SK-N-SH (cell line): ENCODE measurements around the gene BTK. TPM values are rescaled to one million over a fixed set of nuclear protein-coding genes. Genes with fewer than 3 reads are reported as not detected.

Source experiments
- CTCF ChIA-PET: fragments of 300-600, 350-600 bp; formaldehyde crosslinking; extraction: SDS; loops from one replicate; lab custom pipeline; 2021; lab: Yijun Ruan, JAX
- POLR2A ChIA-PET: fragments of 350-600 bp; sonication (Branson Sonifier 250); formaldehyde crosslinking; extraction: SDS; loops from one replicate; lab custom pipeline; 2020; ENCODE audit warnings: antibody characterized with exemption, inconsistent platforms; lab: Yijun Ruan, JAX
- DNase-seq: peaks from one replicate; pipeline ENCODE4 v3.0.0; 2012
- H2AFZ ChIP-seq: fragments of 200-600 bp; sonication (generic); 2 replicates; pipeline ENCODE4 v1.8.1; 2016; ENCODE audit warnings: antibody characterized with exemption, mild to moderate bottlenecking, low read depth
- H3F3A ChIP-seq: fragments of 200-600 bp; sonication (generic); replicated peaks from 2 replicates; pipeline ENCODE3; 2016; ENCODE audit warnings: antibody characterized with exemption, mild to moderate bottlenecking; ENCODE audit not compliant: insufficient read depth
- H3K27ac ChIP-seq, 2 experiments: fragments of 200-500 bp in 1 of 2; fragments of 200-600 bp in 1 of 2; sonication (Bioruptor generic) in 1 of 2; sonication (generic), shearing (Covaris generic) in 1 of 2; 2 replicates each; pipeline versions ENCODE4 v1.5.1 to v1.6.1; 2014 to 2016; ENCODE audit warnings: low read depth in 2 of 2, inconsistent platforms in 1 of 2, low read length in 1 of 2, mild to moderate bottlenecking in 1 of 2, mixed read lengths in 1 of 2
- H3K27me3 ChIP-seq: fragments of 200-600 bp; sonication (generic), shearing (Covaris generic); 2 replicates; pipeline ENCODE4 v1.6.1; 2016; ENCODE audit warnings: mixed run types; ENCODE audit not compliant: insufficient read depth
- H3K36me3 ChIP-seq, 2 experiments: fragments of 200-500 bp in 1 of 2; fragments of 200-600 bp in 1 of 2; sonication (Bioruptor generic) in 1 of 2; sonication (generic) in 1 of 2; replicated peaks in 1 of 2; 2 replicates each; pipeline versions ENCODE3 to v1.5.1; 2014 to 2016; ENCODE audit warnings: low read length in 1 of 2, mild to moderate bottlenecking in 1 of 2; ENCODE audit not compliant: insufficient read depth in 2 of 2, control insufficient read depth in 1 of 2
- H3K4me1 ChIP-seq, 2 experiments: fragments of 200-500 bp in 1 of 2; fragments of 200-600 bp in 1 of 2; sonication (Bioruptor generic) in 1 of 2; sonication (generic), shearing (Covaris generic) in 1 of 2; 2 replicates each; pipeline versions ENCODE4 v1.5.1 to v1.6.1; 2014 to 2016; ENCODE audit warnings: low read depth in 1 of 2, low read length in 1 of 2, mixed run types in 1 of 2; ENCODE audit not compliant: insufficient read depth in 2 of 2, control insufficient read depth in 1 of 2
- H3K4me2 ChIP-seq: fragments of 200-600 bp; sonication (generic), shearing (Covaris generic); 2 replicates; pipeline ENCODE4 v1.6.1; 2017; ENCODE audit warnings: mixed run types
- H3K4me3 ChIP-seq, 2 experiments: fragments of 200-500 bp in 1 of 2; fragments of 200-600 bp in 1 of 2; sonication (Bioruptor generic) in 1 of 2; sonication (generic), shearing (Covaris generic) in 1 of 2; 2 replicates each; pipeline versions ENCODE4 v1.5.1 to v1.8.1; 2014 to 2016; ENCODE audit warnings: low read depth in 2 of 2, inconsistent platforms in 1 of 2, low read length in 1 of 2, mild to moderate bottlenecking in 1 of 2, mixed read lengths in 1 of 2, moderate library complexity in 1 of 2
- H3K79me2 ChIP-seq: fragments of 200-600 bp; sonication (generic); 2 replicates; pipeline ENCODE4 v1.8.1; 2017; ENCODE audit warnings: mild to moderate bottlenecking; ENCODE audit not compliant: insufficient read depth
- H3K9ac ChIP-seq: fragments of 200-600 bp; sonication (generic); 2 replicates; pipeline ENCODE4 v1.6.1; 2017; ENCODE audit warnings: mixed run types
- H3K9me2 ChIP-seq: fragments of 200-600 bp; sonication (generic); 2 replicates; pipeline ENCODE4 v1.6.1; 2017; ENCODE audit warnings: mixed run types
- H3K9me3 ChIP-seq: fragments of 200-600 bp; sonication (generic); 2 replicates; pipeline ENCODE4 v1.6.1; 2017; ENCODE audit warnings: mixed run types, mild to moderate bottlenecking, moderate library complexity
- H4K20me1 ChIP-seq: fragments of 200-600 bp; sonication (generic); 2 replicates; pipeline ENCODE4 v1.6.1; 2017; ENCODE audit warnings: mild to moderate bottlenecking, mixed run types; ENCODE audit not compliant: insufficient read depth
- ELF1 ChIP-seq: IDR thresholded peaks from 2 replicates; pipeline ENCODE4 v1.4.0; 2012
- EZH2phosphoT487 ChIP-seq: fragments of 200-600 bp; sonication (generic); IDR thresholded peaks from 2 replicates; pipeline ENCODE4 v1.6.1; 2017; ENCODE audit warnings: low read depth, mixed run types, mild to moderate bottlenecking, antibody characterized with exemption, moderate library complexity, borderline replicate concordance
- FOSL2 ChIP-seq: IDR thresholded peaks from 2 replicates; pipeline ENCODE4 v1.4.0; 2012; ENCODE audit warnings: low read depth, mild to moderate bottlenecking, moderate library complexity, borderline replicate concordance
- FOXJ3 ChIP-seq: sonication (generic); formaldehyde crosslinking; IDR thresholded peaks from 2 replicates; pipeline ENCODE4 v1.5.1; 2020; ENCODE audit warnings: mild to moderate bottlenecking, missing genetic modification reagents
- GABPA ChIP-seq: IDR thresholded peaks from 2 replicates; pipeline ENCODE4 v1.4.0; 2012; ENCODE audit warnings: low read depth, mild to moderate bottlenecking
- NRF1 ChIP-seq: IDR thresholded peaks from 2 replicates; pipeline ENCODE4 v1.6.1; 2012; ENCODE audit warnings: low read depth, mild to moderate bottlenecking, low read length
- RCOR1 ChIP-seq: fragments of 150-350 bp; IDR thresholded peaks from 2 replicates; pipeline ENCODE4 v1.6.1; 2017; ENCODE audit warnings: antibody characterized with exemption, low read length
- RFX5 ChIP-seq: IDR thresholded peaks from 2 replicates; pipeline ENCODE4 v1.6.1; 2012; ENCODE audit warnings: mild to moderate bottlenecking, improper control_type of control experiment, low read length
- RXRA ChIP-seq: IDR thresholded peaks from 2 replicates; pipeline ENCODE4 v1.4.0; 2012; ENCODE audit warnings: low read depth, mild to moderate bottlenecking, borderline replicate concordance
- SIN3A ChIP-seq: IDR thresholded peaks from 2 replicates; pipeline ENCODE4 v1.6.1; 2012; ENCODE audit warnings: low read depth, mild to moderate bottlenecking, low read length, moderate library complexity, borderline replicate concordance
- SMC3 ChIP-seq: IDR thresholded peaks from 2 replicates; pipeline ENCODE4 v1.6.1; 2012; ENCODE audit warnings: low read depth, low read length, improper control_type of control experiment
- TAF1 ChIP-seq: IDR thresholded peaks from 2 replicates; pipeline ENCODE4 v1.6.1; 2012; ENCODE audit warnings: low read depth, mild to moderate bottlenecking, low read length, moderate library complexity, borderline replicate concordance
- TEAD4 ChIP-seq: IDR thresholded peaks from 2 replicates; pipeline ENCODE4 v1.4.0; 2012; ENCODE audit warnings: mild to moderate bottlenecking, borderline replicate concordance; ENCODE audit not compliant: insufficient read depth
- YY1 ChIP-seq: IDR thresholded peaks from 2 replicates; pipeline ENCODE4 v1.4.0; 2012; ENCODE audit warnings: low read depth, mild to moderate bottlenecking
- polyA plus RNA-seq, 3 experiments: library from polyadenylated mRNA; depleted of rRNA; stranded (reverse); fragments of >200 nt; gene quantifications; 2 replicates each; pipeline ENCODE4 v1.2.3, GENCODE V29; 2012
- TF ChIP-seq, protein P1 (sequence below): IDR thresholded peaks from 2 replicates; pipeline ENCODE4 v1.6.1; 2012; ENCODE audit warnings: mild to moderate bottlenecking, low read depth, low read length, moderate library complexity
- TF ChIP-seq, protein P2 (sequence below): IDR thresholded peaks from 2 replicates; pipeline ENCODE4 v1.4.0; 2012; ENCODE audit warnings: low read depth
- TF ChIP-seq, protein P3 (sequence below): IDR thresholded peaks from 2 replicates; pipeline ENCODE4; 2012
- TF ChIP-seq, protein P4 (sequence below): fragments of 150-350 bp; IDR thresholded peaks from 2 replicates; pipeline ENCODE4 v1.6.1; 2017; ENCODE audit warnings: antibody characterized with exemption, low read length, low read depth, borderline replicate concordance
- TF ChIP-seq, protein P5 (sequence below): IDR thresholded peaks from 2 replicates; pipeline ENCODE4 v1.4.0; 2012; ENCODE audit warnings: low read depth, borderline replicate concordance
- TF ChIP-seq, protein P6 (sequence below): fragments of 200-600 bp; sonication (generic); IDR thresholded peaks from 2 replicates; pipeline ENCODE4 v1.6.1; 2017; ENCODE audit warnings: antibody characterized with exemption, mild to moderate bottlenecking, moderate library complexity

The BTK gene
- polyA plus RNA-seq, 1 of the 3 experiments (the other 2 are of a cell fraction): not detected

DNA sequence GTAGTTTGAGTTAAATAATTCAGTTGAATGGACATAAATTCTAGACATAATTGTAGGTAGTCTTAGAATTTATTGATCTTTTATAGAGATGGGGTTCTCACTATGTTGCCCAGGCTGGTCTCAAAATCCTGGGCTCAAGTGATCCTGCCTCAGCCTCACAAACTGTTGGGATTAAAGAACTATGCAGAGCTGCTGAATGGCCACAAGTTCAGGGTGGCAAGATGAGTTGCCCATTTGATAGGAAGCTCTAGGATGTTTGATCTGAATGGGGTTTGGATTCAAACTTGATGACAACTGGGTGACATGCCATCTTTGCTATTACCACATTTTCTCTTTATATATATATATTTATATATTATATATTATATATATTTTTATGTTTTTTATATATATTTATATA, 8.4 kb upstream of the BTK start:
- peaks cover 22% of the 10 kb centered on the region; the same call in 1 of the 2 replicates for H3K79me2 ChIP-seq
- H3K9ac ChIP-seq: no peak overlapping the region
- H3K9me2 ChIP-seq: no peaks in the 10 kb centered on the region
- no peaks in the 10 kb centered on the region for H3K27me3 ChIP-seq
- H3K4me2 ChIP-seq: no peak overlapping the region
- ChIA-PET CTCF (no interaction called here), POLR2A (interaction anchor here (1.2 kb wide), 1 partner anchor 10 kb away, joined by 3 read pairs; no protein-coding TSS in a partner anchor)
- no peaks in the 10 kb centered on the region for H3K9me3 ChIP-seq
- peaks cover 39% of the 10 kb centered on the region for H3F3A ChIP-seq
- no peak overlapping the region for H3K27ac ChIP-seq
- no peak overlapping the region for H3K4me3 ChIP-seq
- no peak for TF ChIP-seq GABPA
- no peak for TF ChIP-seq SIN3A
- TF ChIP-seq, protein P1, sequence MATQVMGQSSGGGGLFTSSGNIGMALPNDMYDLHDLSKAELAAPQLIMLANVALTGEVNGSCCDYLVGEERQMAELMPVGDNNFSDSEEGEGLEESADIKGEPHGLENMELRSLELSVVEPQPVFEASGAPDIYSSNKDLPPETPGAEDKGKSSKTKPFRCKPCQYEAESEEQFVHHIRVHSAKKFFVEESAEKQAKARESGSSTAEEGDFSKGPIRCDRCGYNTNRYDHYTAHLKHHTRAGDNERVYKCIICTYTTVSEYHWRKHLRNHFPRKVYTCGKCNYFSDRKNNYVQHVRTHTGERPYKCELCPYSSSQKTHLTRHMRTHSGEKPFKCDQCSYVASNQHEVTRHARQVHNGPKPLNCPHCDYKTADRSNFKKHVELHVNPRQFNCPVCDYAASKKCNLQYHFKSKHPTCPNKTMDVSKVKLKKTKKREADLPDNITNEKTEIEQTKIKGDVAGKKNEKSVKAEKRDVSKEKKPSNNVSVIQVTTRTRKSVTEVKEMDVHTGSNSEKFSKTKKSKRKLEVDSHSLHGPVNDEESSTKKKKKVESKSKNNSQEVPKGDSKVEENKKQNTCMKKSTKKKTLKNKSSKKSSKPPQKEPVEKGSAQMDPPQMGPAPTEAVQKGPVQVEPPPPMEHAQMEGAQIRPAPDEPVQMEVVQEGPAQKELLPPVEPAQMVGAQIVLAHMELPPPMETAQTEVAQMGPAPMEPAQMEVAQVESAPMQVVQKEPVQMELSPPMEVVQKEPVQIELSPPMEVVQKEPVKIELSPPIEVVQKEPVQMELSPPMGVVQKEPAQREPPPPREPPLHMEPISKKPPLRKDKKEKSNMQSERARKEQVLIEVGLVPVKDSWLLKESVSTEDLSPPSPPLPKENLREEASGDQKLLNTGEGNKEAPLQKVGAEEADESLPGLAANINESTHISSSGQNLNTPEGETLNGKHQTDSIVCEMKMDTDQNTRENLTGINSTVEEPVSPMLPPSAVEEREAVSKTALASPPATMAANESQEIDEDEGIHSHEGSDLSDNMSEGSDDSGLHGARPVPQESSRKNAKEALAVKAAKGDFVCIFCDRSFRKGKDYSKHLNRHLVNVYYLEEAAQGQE: no peak
- no peak for TF ChIP-seq SMC3
- TF ChIP-seq TAF1: no peak
- no peak for TF ChIP-seq RFX5
- TF ChIP-seq, protein P2, sequence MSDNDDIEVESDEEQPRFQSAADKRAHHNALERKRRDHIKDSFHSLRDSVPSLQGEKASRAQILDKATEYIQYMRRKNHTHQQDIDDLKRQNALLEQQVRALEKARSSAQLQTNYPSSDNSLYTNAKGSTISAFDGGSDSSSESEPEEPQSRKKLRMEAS: no peak
- TF ChIP-seq RCOR1: no peak
- no peak for TF ChIP-seq NRF1
- no peak for TF ChIP-seq RXRA
- TF ChIP-seq, protein P3, sequence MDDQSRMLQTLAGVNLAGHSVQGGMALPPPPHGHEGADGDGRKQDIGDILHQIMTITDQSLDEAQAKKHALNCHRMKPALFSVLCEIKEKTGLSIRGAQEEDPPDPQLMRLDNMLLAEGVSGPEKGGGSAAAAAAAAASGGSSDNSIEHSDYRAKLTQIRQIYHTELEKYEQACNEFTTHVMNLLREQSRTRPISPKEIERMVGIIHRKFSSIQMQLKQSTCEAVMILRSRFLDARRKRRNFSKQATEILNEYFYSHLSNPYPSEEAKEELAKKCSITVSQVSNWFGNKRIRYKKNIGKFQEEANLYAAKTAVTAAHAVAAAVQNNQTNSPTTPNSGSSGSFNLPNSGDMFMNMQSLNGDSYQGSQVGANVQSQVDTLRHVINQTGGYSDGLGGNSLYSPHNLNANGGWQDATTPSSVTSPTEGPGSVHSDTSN: no peak
- TF ChIP-seq, protein P4, sequence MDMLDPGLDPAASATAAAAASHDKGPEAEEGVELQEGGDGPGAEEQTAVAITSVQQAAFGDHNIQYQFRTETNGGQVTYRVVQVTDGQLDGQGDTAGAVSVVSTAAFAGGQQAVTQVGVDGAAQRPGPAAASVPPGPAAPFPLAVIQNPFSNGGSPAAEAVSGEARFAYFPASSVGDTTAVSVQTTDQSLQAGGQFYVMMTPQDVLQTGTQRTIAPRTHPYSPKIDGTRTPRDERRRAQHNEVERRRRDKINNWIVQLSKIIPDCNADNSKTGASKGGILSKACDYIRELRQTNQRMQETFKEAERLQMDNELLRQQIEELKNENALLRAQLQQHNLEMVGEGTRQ: no peak
- no peak for TF ChIP-seq FOXJ3
- TF ChIP-seq, protein P5, sequence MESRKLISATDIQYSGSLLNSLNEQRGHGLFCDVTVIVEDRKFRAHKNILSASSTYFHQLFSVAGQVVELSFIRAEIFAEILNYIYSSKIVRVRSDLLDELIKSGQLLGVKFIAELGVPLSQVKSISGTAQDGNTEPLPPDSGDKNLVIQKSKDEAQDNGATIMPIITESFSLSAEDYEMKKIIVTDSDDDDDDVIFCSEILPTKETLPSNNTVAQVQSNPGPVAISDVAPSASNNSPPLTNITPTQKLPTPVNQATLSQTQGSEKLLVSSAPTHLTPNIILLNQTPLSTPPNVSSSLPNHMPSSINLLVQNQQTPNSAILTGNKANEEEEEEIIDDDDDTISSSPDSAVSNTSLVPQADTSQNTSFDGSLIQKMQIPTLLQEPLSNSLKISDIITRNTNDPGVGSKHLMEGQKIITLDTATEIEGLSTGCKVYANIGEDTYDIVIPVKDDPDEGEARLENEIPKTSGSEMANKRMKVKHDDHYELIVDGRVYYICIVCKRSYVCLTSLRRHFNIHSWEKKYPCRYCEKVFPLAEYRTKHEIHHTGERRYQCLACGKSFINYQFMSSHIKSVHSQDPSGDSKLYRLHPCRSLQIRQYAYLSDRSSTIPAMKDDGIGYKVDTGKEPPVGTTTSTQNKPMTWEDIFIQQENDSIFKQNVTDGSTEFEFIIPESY: no peak
- TF ChIP-seq ELF1: no peak
- no peak for TF ChIP-seq EZH2phosphoT487
- no peak for TF ChIP-seq YY1
- TF ChIP-seq, protein P6, sequence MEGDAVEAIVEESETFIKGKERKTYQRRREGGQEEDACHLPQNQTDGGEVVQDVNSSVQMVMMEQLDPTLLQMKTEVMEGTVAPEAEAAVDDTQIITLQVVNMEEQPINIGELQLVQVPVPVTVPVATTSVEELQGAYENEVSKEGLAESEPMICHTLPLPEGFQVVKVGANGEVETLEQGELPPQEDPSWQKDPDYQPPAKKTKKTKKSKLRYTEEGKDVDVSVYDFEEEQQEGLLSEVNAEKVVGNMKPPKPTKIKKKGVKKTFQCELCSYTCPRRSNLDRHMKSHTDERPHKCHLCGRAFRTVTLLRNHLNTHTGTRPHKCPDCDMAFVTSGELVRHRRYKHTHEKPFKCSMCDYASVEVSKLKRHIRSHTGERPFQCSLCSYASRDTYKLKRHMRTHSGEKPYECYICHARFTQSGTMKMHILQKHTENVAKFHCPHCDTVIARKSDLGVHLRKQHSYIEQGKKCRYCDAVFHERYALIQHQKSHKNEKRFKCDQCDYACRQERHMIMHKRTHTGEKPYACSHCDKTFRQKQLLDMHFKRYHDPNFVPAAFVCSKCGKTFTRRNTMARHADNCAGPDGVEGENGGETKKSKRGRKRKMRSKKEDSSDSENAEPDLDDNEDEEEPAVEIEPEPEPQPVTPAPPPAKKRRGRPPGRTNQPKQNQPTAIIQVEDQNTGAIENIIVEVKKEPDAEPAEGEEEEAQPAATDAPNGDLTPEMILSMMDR: no peak
- TF ChIP-seq FOSL2: no peak
- TF ChIP-seq TEAD4: no peak
- no peak for DNase-seq
- H3K36me3 ChIP-seq: peaks cover 35 to 37% of the 10 kb centered on the region in 2 experiments
- H4K20me1 ChIP-seq: peaks cover 5% of the 10 kb centered on the region
- H3K4me1 ChIP-seq: peaks cover 8 to 10% of the 10 kb centered on the region in 2 experiments; a peak in 3 of 4 replicates
- no peak overlapping the region for H2AFZ ChIP-seq
